NCI-H1105 treated with DMSO at 0.1 percent for 48 hours (cell line): ENCODE data around the gene SYNGAP1.

Source experiments
- DNase-seq: peaks from one replicate; lab custom pipeline; 2025; lab: John Stamatoyannopoulos, UW

SYNGAP1 gene

DNA sequence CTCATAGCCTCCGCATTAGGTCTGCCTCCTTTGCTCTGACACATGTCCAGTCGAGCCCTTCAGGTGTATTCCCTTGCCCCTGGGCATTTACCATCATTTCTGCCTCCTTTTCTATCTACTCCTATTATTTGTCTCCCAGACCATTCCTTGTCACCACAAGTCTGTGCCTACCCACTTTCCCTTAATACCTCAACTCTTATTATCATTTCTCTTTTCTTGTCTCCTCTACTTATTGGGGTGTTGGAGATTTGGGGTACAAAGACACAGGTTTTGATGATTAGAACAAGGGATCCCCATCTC is 1.4 kb downstream of the SYNGAP1 start:
- DNase-seq: no peak

DNA sequence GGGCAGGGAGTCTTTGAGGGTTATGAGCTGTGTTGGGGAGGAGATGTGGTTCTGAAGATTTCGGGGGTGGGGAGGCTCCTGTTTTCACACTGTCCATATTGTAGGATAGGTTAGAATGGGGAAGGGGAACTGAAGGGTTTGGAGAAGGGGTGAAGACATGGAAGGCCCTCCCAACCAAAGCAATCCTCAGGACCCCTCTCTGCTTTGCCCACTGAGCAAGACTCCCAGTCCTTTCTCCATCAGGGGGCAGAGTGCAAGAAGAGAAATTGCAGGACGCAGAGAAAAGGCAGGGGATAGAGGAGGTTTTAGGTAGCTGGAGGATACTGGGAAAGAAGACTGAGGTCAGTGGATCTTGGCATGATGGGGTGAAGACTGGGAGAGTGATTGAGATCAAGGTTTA is 3.9 kb downstream of the SYNGAP1 start:
- DNase-seq: no peak

- DNase-seq: no peak
Measured at GRCh38 chr6:33424855-33425667, 5.2 kb downstream of the SYNGAP1 start.

- peak; percentile 81 for DNase-seq
Measured at GRCh38 chr6:33425668-33426577, 6.1 kb downstream of the SYNGAP1 start.

DNA sequence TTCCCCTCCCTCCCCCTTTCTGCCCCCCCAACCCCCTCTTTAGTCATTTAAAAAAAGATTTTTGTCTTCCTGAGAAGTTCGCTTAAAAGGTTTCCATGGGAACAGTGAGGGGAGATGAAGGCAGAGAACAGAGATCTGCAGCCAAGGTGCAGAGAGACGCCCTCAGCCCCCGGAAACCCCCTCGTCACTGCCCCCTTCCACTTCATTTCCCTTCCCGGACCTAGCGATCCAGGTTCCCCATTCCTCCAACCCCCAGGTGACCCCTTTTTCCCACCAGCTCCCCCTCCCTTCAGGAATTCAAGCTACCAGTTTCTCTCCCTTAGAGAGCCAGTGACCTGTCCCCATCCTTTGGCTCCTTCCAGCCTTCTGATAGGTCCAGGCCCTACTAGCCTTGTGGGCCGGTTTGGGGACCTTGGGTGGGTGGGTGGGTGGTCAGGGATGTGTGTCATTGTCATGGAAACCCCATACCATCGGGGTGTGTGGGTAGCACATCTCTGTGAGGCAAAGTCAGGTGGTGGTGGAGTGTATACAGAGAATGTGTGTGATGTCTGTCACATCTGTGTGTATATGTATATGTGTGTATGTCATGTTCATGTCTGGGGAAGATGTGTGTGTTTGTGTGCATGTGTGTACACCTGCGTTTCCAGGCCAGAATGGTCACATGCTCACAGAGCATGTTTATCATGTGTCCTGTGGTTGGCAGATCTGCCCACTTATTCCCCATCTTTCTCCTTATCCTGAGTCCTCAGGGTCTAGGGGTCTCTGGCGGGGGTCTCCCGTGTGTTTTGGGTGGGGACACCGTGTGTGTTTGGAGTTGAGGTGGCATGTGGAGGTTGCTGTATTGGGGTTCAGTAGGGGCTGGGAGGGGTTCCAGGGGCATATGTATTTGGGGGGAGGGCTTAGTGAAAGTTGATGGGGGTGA is 7.0 kb downstream of the SYNGAP1 start:
- no peak for DNase-seq

GRCh38 chr6:33427585-33428223 is 7.8 kb downstream of the SYNGAP1 start:
- DNase-seq: peak; percentile 17

DNA sequence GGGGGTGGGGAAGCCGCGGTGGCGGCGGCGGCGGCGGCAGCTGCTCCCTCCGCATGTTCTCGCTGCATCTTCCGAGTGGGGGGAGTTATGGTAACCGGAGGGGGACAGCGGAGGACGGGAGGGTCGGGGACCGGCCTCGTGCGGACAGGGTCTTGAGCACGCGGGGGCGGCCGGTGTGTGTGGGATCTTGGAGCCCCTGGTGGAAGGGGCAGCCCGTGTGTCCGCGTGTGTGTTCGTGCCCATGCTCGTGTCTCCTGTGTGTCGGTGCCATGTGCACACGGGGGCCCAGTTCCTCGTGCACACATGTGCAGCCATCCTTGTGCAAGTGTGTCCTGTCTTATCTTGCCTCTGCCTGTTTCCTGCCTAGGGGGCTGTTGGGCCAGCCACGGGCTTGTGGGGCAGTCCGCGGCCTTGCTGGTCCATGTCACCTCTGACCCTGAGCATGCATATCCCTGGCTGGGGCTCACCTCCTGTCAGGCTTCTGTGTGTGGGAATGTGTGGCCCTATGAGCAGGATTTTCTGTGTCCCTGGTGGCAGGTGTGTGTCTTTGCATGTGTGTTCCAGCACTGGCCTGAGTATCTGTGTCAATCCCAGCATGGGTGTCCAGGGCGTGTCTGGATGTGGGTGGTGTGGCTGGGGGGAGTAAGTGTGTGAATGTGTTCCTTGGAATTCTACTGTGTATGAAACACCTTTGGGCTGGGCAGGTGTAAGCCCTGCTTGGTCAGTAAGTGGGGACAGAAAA is 8.5 kb downstream of the SYNGAP1 start:
- peak; percentile 7 for DNase-seq

GRCh38 chr6:33428966-33429749 is 9.3 kb downstream of the SYNGAP1 start:
- DNase-seq: no peak

DNA sequence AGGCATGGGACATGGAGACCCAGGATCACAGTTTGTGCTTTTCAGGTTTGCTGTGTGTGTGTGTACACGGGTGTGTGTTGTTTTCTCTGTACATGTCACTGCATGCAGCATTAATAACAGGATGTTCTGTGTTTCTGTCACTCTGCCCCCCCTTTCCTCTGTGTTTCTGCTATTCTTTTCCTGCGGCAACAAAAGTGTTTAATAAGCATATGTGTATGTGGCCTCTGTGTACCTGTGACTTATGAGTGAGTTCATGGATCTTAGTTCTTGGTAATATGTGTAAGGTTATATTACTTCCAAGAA is 9.8 kb downstream of the SYNGAP1 start:
- no peak for DNase-seq

GRCh38 chr6:33430334-33430733 is 10.5 kb downstream of the SYNGAP1 start:
- no peak for DNase-seq

- peak; percentile 79 for DNase-seq
Measured at GRCh38 chr6:33430991-33431879, 11.4 kb downstream of the SYNGAP1 start.

DNA sequence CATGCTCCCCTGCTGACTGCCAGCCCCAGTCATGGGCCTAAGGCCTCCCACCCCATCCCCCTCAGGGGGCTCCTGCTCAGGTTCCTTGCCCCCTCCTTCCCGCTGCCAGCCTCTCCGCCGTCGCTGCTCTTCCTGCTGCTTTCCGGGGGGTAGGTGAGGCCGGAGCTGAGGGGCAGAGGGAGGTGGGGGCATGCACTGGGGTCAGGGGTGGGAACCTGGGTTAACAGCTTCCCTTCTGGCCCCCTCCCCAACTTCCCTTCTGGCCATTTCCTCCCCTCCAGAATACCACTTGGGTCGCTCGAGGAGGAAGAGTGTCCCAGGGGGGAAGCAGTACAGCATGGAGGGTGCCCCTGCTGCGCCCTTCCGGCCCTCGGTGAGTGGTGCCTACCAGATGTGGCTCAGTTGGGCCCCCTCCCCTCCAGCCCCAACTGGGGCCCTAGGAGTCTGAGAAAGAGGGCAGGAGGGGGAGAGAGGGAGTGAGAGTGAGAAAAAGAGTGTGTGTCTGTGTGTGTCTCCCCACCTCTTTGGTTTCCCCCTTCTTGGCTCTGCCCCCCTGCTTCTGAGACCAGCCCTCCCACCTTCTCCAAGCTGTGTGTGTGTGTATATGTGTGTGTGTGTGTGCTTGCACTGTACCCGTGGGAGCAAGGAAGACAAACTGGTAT is 12.1 kb downstream of the SYNGAP1 start:
- DNase-seq: no peak

DNA sequence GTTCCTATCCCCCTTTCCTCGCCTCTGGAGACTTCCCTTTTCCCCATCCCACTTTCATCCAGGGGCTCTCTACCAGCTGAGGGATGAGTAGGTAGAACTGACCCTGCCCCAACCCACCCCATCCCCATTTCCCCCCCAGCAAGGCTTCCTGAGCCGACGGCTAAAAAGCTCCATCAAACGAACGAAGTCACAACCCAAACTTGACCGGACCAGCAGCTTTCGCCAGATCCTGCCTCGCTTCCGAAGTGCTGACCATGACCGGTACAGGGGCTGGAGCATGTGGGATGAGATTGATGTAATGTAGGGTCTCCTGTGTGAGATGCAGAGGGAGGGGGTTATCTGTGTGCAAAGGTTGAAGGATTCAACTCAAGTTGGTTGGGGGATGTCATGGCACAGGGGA is 12.7 kb downstream of the SYNGAP1 start:
- no peak for DNase-seq

GRCh38 chr6:33433001-33433543 is 13.2 kb downstream of the SYNGAP1 start:
- DNase-seq: no peak

DNA sequence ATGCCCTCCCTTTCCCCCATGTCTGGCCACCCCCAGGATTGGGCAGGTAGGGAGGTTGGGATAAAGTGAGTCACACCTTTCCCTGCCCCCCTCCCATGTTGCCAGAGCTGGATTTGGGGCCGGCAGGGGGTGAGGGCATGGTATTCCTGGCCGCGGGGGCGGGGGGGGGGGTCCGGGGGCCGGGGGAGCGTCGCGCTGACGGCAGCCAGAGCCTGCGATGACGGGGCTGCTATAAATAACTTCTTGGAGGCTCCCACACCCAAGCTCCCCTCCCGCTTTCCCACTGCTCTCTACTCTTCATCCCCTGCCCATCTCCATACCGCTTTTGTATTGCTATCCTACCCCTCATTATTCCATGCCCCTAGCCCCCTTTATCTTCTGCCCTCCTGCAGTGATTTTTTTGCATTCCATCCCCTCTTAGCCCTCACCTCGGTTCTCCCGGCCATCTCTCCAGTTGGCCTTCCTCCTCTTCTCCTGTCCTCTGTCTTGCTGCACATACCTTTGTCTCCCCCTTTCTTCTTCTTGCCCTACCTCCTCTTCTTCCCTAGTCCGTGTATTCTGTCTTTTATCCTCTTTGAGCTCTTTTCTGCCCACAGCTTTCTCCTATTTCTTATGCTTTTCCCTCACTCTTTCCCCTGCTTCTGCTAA is 13.8 kb downstream of the SYNGAP1 start:
- no peak for DNase-seq

GRCh38 chr6:33434961-33435360 is 15.1 kb downstream of the SYNGAP1 start:
- no peak for DNase-seq

DNA sequence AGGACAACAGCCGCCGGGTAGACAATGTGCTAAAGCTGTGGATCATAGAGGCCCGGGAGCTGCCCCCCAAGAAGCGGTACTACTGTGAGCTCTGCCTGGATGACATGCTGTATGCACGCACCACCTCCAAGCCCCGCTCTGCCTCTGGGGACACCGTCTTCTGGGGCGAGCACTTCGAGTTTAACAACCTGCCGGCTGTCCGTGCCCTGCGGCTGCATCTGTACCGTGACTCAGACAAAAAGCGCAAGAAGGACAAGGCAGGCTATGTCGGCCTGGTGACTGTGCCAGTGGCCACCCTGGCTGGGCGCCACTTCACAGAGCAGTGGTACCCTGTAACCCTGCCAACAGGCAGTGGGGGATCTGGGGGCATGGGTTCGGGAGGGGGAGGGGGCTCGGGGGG is 17.8 kb downstream of the SYNGAP1 start:
- DNase-seq: no peak

GRCh38 chr6:33438978-33439594 is 19.2 kb downstream of the SYNGAP1 start:
- DNase-seq: no peak
